ENCODE results near the gene SNX20. TPM values are rescaled to one million over a fixed set of nuclear protein-coding genes. Genes with fewer than 3 reads are reported as not detected.

The SNX20 gene
- total RNA-seq, 1 experiment from 2014 or later, result not detected

DNA sequence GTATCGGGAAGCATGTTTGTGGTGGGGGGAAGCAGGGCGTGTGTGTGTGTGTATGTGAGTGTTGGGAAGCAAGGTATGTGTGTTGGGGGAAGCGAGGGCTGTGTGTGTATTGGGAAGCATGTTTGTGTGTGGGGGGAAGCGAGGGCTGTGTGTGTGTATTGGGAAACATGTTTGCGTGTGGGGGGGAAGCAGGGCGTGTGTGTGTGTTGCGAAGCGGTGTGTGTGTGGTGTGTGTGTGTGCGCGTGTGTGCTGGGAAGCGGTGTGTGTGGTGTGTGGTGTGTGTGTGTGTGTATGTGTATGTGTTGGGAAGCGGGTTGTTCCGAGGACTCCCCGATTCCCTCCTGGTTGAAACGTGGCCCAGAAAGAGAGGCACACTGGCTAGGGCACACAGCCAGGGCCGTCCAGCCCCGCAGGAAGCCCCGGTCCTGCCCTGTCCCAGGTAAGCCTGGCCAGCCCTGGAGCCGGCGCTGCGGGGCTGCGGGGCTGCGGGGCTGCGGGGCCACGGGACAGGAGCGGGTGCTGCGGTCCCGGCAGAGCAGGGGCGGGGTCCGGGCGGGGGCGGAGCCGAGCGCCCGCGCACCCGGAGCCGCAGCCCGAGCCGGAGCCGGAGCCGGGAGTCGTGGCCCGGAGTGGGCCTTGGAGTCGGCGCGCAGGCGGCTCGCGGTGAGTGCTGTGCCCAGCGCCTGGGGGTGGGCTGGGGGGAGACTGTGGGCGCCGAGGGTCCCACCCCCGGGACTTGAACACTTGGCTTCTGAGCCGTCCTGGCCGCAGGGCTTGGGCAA is 12.1 kb upstream of the SNX20 start, which contains the start of gene NOD2:
NOD2 (plus strand) TSS at position 608 of the 783 bp plus-strand sequence. CDS start 5,890 bp downstream, outside the sequence.
- no peaks in the 10 kb centered on the region for H3K79me2 ChIP-seq (ENCODE audit: insufficient read depth, low read length)
- Mint-ChIP-seq H3K4me1 (peaks cover 9 to 11% of the 10 kb centered on the region in 2 experiments), H3K27ac (peak within 1 kb of the TSS in 1 of 3 experiments; percentile 90; a peak in 1 of 7 replicates), H3K27me3 (ENCODE audit: low read depth) (peaks cover 53% of the 10 kb centered on the region), H3K4me3 (peak within 1 kb of the TSS; percentile 52 to 81), H3K9me3 (no peaks in the 10 kb centered on the region; a peak in 2 of 5 replicates), H3K36me3 (ENCODE audit: insufficient read depth in 1 of 3, low read depth in 3 of 3) (no peaks in the 10 kb centered on the region)
- H2BK5ac ChIP-seq (ENCODE audit: insufficient read length, low read length), result no peak within 1 kb of the TSS
- no peak within 1 kb of the TSS for H3T11ph ChIP-seq (ENCODE audit: low read length)
- H3K27me3 ChIP-seq (ENCODE audit: insufficient read depth, low read length), result peaks cover 8% of the 10 kb centered on the region; the same call in 1 of the 2 replicates
- H2AFZ ChIP-seq (ENCODE audit: low read length), result no peak within 1 kb of the TSS
- peak within 1 kb of the TSS; percentile 68 for H3K14ac ChIP-seq (ENCODE audit: insufficient read depth, low read length)
- H3K23me2 ChIP-seq (ENCODE audit: insufficient read length, low read depth, low read length, poor library complexity, severe bottlenecking), result peaks cover 6% of the 10 kb centered on the region
- H4K8ac ChIP-seq (replicated peaks; ENCODE audit: insufficient read length, low read depth, low read length), result peak within 1 kb of the TSS; percentile 12
- TF ChIP-seq, protein P1, sequence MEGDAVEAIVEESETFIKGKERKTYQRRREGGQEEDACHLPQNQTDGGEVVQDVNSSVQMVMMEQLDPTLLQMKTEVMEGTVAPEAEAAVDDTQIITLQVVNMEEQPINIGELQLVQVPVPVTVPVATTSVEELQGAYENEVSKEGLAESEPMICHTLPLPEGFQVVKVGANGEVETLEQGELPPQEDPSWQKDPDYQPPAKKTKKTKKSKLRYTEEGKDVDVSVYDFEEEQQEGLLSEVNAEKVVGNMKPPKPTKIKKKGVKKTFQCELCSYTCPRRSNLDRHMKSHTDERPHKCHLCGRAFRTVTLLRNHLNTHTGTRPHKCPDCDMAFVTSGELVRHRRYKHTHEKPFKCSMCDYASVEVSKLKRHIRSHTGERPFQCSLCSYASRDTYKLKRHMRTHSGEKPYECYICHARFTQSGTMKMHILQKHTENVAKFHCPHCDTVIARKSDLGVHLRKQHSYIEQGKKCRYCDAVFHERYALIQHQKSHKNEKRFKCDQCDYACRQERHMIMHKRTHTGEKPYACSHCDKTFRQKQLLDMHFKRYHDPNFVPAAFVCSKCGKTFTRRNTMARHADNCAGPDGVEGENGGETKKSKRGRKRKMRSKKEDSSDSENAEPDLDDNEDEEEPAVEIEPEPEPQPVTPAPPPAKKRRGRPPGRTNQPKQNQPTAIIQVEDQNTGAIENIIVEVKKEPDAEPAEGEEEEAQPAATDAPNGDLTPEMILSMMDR (conservative IDR thresholded peaks at IDR 0.05), result no peak
- 100% methylated on average over 2 of the region's 56 CpGs for WGBS (ENCODE audit: extremely low coverage, insufficient read length, low lambda C conversion rate)
- no peak within 1 kb of the TSS for H2BK12ac ChIP-seq (ENCODE audit: insufficient read length, low read depth, low read length)
- no peak within 1 kb of the TSS for H3K4ac ChIP-seq (ENCODE audit: low read depth, low read length)
- H2BK20ac ChIP-seq (ENCODE audit: low read depth, low read length, poor library complexity, severe bottlenecking), result no peak within 1 kb of the TSS
- no peak within 1 kb of the TSS for H3K23ac ChIP-seq (ENCODE audit: insufficient read length, low read depth, low read length)
- H3K79me1 ChIP-seq (ENCODE audit: insufficient read depth, low read depth, low read length, poor library complexity, severe bottlenecking), result no peaks in the 10 kb centered on the region
- no peaks in the 10 kb centered on the region for H3K4me1 ChIP-seq (ENCODE audit: insufficient read depth, low read length)
- H4K5ac ChIP-seq (ENCODE audit: insufficient read length, low read depth, low read length), result no peak within 1 kb of the TSS
- H4K20me1 ChIP-seq (ENCODE audit: control insufficient read depth, insufficient read depth, insufficient read length), result no peaks in the 10 kb centered on the region
- no peak within 1 kb of the TSS for H4K91ac ChIP-seq (ENCODE audit: insufficient read length, low read depth, low read length)
- H2BK120ac ChIP-seq (ENCODE audit: low read depth, low read length, poor library complexity, severe bottlenecking), result no peak within 1 kb of the TSS
- H3K56ac ChIP-seq (ENCODE audit: insufficient read length, low read depth, low read length), result no peak within 1 kb of the TSS
- peak within 1 kb of the TSS; percentile 40 for H3K4me2 ChIP-seq (ENCODE audit: insufficient read depth, insufficient read length, low read length)
- H3K9ac ChIP-seq (ENCODE audit: extremely low read depth, insufficient read length, low read length), result no peak within 1 kb of the TSS
- no peak within 1 kb of the TSS for H2AK5ac ChIP-seq (ENCODE audit: insufficient read length, low read length)
- DNase-seq, result peak; percentile 53
- no peak within 1 kb of the TSS for H3K18ac ChIP-seq (ENCODE audit: insufficient read length, low read depth, low read length)
- H2BK15ac ChIP-seq (ENCODE audit: low read depth, low read length), result no peak within 1 kb of the TSS
- no peaks in the 10 kb centered on the region for H3K9me3 ChIP-seq (ENCODE audit: control insufficient read depth, low read depth, low read length)
- no peak within 1 kb of the TSS for H3K27ac ChIP-seq (ENCODE audit: insufficient read length, low read depth, low read length)

Data from H9 (cell line).